Esophagus mucosa (tissue), 1 donor: ENCODE data around the gene ADM5. TPM values are rescaled to one million over a fixed set of nuclear protein-coding genes. Genes with fewer than 3 reads are reported as not detected.

ENCODE experiments used
- ATAC-seq: fragments of 200-7000 bp; cut with Tn5 transposase; one replicate; pipeline ENCODE4 v1.9.1; 2020
- total RNA-seq: library from RNA; stranded (reverse); gene quantifications from one replicate; pipeline ENCODE4 v1.2.4, GENCODE V29; 2023
- donor health status: DM: yes; HTN: yes; CAD: no.

The ADM5 gene
- total RNA-seq, 1 donor from 2014 or later, result 0.92 TPM

GRCh38 chr19:49704888-49705642 is 15.7 kb downstream of the ADM5 start:
- ATAC-seq, result no peak

DNA sequence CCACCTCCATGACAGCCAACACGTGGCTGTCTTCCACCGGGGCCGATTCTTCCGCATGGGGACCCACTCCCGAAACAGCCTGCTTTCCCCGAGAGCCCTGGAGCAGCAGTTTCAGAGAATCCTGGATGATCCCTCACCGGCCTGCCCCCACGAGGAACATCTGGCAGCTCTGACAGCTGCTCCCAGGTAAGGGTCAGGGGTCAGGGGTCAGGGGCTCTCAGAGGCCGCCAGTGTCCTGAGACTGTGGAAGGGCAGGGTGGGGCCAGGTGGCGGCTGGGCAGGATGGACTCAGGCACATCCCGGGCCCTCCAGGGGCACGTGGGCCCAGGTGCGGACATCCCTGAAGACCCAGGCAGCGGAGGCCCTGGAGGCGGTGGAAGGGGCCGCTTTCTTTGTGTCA is 16.5 kb downstream of the ADM5 start:
- no peak for ATAC-seq

DNA sequence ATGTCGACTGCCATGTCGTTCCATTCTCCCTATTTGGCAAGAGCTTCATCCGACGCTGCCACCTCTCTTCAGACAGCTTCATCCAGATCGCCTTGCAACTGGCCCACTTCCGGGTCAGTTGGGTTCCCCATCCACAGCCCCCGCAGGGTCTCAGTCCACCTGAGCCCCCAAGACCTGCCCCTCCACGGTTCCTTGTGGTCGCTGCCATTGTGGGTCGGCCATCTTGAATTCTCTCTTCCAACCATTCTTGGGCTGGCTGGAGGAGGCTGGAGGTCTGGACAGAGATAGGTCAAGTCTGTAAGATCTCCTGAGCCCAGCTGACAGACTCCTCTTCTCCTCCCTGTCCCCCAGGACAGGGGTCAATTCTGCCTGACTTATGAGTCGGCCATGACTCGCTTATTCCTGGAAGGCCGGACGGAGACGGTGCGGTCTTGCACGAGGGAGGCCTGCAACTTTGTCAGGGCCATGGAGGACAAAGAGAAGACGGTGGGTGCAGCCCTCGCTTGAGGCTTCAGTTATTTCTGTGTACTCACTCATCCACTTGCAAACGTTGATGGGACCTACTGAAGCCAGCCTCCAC is 21.1 kb downstream of the ADM5 start:
- no peak for ATAC-seq

DNA sequence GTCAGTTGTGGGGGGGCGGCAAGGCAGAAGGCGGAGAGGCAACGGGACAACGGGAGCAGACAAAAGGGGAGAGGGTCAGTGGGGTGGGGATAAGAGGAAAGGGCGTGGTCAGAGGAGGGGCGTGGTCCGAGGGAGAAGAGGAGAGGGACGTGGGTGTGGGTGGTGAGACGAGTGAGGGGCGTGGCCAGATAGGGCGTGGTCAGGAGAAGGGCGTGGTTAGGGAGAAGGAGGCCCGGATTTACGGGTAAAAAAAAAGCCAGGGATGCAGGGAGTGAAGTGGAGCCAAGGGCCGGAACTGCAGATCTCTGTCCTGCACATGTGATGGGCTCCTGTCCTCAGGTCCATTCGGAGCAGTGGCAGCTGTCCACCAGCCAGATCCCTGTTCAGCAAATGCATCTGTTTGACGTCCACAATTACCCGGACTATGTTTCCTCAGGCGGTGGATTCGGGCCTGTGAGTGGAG is 23.0 kb downstream of the ADM5 start:
- peak; percentile 51 for ATAC-seq

- ATAC-seq, result peak; percentile 92
Observed at GRCh38 chr19:49713236-49713845, 23.9 kb downstream of the ADM5 start.

DNA sequence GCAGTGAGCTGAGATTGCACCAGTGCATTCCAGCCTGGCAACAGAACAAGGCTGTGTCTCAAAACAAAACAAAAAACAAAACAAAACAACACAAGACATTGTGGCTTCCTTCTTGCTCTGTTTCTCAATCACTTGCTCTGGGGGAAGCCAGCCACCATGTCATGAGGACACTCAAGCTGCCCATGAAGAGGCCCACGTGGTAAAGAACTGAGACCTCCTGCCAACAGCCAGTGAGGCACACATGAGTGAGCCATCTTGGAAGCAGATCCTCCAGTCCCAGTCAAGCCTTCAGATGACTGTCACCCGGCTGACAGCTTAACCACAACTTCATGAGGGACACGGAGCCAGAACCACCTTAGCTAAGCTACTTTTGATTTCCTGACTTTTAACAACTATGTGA is 26.8 kb downstream of the ADM5 start:
- no peak for ATAC-seq

DNA sequence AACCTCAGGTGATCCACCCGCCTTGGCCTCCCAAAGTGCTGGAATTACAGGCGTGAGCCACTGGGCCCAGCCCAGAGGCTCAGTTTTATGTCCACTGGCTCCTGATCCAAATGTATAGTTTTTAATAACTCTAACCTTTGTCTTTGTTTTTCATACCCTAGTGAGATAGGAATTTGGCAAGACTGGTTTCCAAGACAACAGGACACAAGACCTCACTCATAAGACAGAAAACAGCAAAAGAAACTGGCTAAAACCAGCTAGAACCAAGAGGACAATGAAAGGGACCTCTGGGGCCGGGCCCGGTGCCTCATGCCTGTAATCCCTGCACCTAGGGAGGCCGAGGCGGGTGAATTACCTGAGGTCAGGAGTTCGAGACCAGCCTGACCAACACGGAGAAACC is 29.1 kb downstream of the ADM5 start:
- ATAC-seq, result no peak

- no peak for ATAC-seq
Observed at GRCh38 chr19:49718991-49719390, 29.6 kb downstream of the ADM5 start.

GRCh38 chr19:49719420-49719819 is 30.0 kb downstream of the ADM5 start:
- peak; percentile 51 for ATAC-seq

- no peak for ATAC-seq
Observed at GRCh38 chr19:49727217-49728030, 38.0 kb downstream of the ADM5 start.

DNA sequence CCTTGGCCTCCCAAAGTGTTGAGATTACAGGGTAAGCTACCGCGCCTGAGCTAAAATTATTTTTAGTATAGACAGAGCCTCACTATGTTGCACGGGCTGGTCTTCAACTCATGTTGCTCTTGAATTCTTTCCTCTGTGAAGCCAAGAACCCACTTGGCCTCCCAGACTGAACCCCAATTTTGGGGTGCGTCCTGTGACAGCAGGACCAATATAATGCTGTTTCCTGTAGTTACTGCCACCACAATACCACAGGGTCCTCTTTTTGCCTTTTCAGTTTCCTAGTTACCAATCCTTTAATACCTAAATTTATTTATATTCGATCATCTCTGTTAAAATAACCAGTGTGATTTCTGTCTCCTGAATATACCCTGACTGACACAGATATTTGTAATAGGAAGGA is 40.8 kb downstream of the ADM5 start:
- ATAC-seq, result no peak

GRCh38 chr19:49738268-49738667 is 48.9 kb downstream of the ADM5 start:
- ATAC-seq, result no peak

- ATAC-seq, result no peak
Observed at GRCh38 chr19:49739098-49739497, 49.7 kb downstream of the ADM5 start.

DNA sequence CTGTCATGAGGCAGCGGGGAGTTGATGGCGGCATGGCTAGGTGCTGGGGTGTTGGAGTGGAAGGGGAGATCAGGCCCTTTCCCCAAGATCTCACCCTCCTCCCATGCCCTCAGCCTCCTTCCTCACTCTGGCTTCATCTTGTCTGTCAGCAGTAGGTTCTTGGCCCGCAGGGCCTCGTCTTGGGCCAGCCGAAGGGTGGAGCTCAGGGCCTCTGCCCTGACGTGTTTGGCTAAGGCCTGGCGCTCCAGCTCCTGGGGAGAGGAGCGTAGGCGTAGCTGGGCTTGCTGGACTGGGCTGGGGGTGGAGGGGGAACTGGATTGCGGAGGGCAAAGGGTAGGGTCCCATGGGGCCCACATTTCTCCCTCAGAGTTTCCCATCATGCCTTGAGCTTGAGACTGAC is 50.5 kb downstream of the ADM5 start:
- peak; percentile 70 for ATAC-seq

Other genes with a start within 250 kb of the ADM5 start
- gene SLC17A7, start 248.1 kb upstream of the ADM5 start, total RNA-seq, result not detected
- gene PIH1D1, start 237.8 kb upstream of the ADM5 start, total RNA-seq, result 53.6 TPM
- gene ALDH16A1, start 236.4 kb upstream of the ADM5 start, total RNA-seq, result 27.2 TPM
- gene FLT3LG, start 215.4 kb upstream of the ADM5 start, total RNA-seq, result 3.3 TPM
- 2,820 TPM for gene RPL13A, start 202.0 kb upstream of the ADM5 start, total RNA-seq
- gene RPS11, start 193.2 kb upstream of the ADM5 start, total RNA-seq, result 1,446 TPM
- gene FCGRT, start 176.9 kb upstream of the ADM5 start, total RNA-seq, result 30.4 TPM
- 1.8 TPM for gene RCN3, start 161.6 kb upstream of the ADM5 start, total RNA-seq
- gene NOSIP, start 109.0 kb upstream of the ADM5 start, total RNA-seq, result 38.6 TPM
- gene PRRG2, start 108.3 kb upstream of the ADM5 start, total RNA-seq, result 13.2 TPM
- gene PRR12, start 98.4 kb upstream of the ADM5 start, total RNA-seq, result 11.7 TPM
- gene RRAS, start 49.5 kb upstream of the ADM5 start, total RNA-seq, result 16.4 TPM
- 31.0 TPM for gene SCAF1, start 47.4 kb upstream of the ADM5 start, total RNA-seq
- 38.6 TPM for gene IRF3, start 23.7 kb upstream of the ADM5 start, total RNA-seq
- gene BCL2L12, start 23.7 kb upstream of the ADM5 start, total RNA-seq, result 23.5 TPM
- 99.0 TPM for gene PRMT1, start 12.3 kb upstream of the ADM5 start, total RNA-seq
- gene CPT1C, start 1.5 kb downstream of the ADM5 start, total RNA-seq, result 1.1 TPM
- gene TSKS, start 73.7 kb downstream of the ADM5 start, total RNA-seq, result 0.12 TPM
- 54.0 TPM for gene AP2A1, start 77.4 kb downstream of the ADM5 start, total RNA-seq
- gene FUZ, start 123.7 kb downstream of the ADM5 start, total RNA-seq, result 8.3 TPM
- 25.6 TPM for gene MED25, start 128.7 kb downstream of the ADM5 start, total RNA-seq
- 58.5 TPM for gene PTOV1, start 161.6 kb downstream of the ADM5 start, total RNA-seq
- 29.2 TPM for gene PNKP, start 178.0 kb downstream of the ADM5 start, total RNA-seq
- gene AKT1S1, start 187.8 kb downstream of the ADM5 start, total RNA-seq, result 32.7 TPM
- 15.8 TPM for gene TBC1D17, start 188.1 kb downstream of the ADM5 start, total RNA-seq
- gene IL4I1, start 207.3 kb downstream of the ADM5 start, total RNA-seq, result not detected
- 15.1 TPM for gene ATF5, start 239.6 kb downstream of the ADM5 start, total RNA-seq
- gene NUP62, start 239.9 kb downstream of the ADM5 start, total RNA-seq, result 23.6 TPM